Activated T-helper 1 cell treated with anti-CD3 and anti-CD28 coated beads, Interleukin-2, amount 50 U/mL, for 16 hours (primary cell): ENCODE data around the gene SPANXN2.
"Not testable (repeated sequence)": the region's sequence is repeated elsewhere in the genome, so short reads cannot be mapped to it uniquely, and the experiment has no call there.

Experiments
- DNase-seq, 2 donors: peaks; one replicate each; pipeline ENCODE4 v3.0.0-alpha.2; 2020; ENCODE audit warnings: low read depth in 1 of 2, low spot score in 1 of 2

SPANXN2 gene

DNA sequence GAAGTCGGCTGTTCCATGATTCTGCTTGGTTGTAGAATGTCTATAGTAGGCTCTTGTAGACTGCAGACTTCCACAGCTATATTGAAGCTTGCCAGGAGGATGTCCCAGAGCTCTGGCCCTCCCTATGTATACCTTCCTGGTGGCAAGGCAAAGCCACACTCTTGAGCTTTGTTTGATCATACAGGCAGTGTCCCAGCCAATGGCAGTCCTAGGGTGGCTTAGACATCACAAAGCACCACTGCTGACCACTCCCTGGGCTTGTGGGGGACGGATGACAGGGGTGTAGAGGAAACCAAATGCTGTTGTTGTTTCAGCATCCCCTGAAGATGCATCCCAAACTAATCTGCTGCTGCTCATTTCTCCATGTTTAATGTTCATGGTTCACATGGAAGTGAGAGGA is at the start of gene SPANXN2:
SPANXN2 (minus strand) TSS at position 101 of the 400 bp plus-strand sequence; CDS start at position 17, 84 bp downstream.
- not testable (repeated sequence) for DNase-seq

DNA sequence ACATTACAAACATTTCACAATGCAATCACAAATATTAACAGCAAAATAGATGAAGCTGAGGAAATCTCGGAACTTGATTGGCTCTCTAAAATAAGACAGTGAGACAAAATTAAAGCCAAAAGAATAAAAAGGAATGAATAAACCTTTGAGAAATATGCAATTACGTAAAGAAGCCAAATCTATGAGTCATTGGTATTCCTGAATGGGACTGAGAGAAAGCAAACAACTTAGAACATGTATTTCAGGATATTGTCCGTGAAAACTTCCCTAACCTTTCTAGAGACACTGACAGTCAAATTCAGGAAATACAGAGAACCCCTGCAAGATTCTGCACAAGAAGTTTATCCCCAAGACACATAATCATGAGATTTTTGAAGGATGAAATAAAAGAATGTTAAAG is 48.4 kb upstream of the SPANXN2 start:
- DNase-seq = no peak

DNA sequence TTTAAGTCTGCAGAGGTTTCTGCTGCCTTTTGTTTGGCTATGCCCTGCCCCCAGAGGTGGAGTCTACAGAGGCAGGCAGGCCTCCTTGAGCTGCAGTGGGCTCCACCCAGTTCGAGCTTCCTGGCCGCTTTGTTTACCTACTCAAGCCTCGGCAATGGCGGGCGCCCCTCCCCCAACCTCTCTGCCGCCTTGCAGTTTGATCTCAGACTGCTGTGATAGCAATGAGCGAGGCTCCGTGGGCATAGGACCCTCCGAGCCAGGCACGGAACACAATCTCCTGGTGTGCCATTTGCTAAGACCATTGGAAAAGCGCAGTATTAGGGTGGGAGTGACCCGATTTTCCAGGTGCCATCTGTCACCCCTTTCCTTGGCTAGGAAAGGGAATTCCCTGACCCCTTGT is 47.2 kb upstream of the SPANXN2 start:
- not testable (repeated sequence) for DNase-seq

- no peak for DNase-seq
Measured at GRCh38 chrX:143757887-143758286, 37.3 kb upstream of the SPANXN2 start.

- no peak for DNase-seq
Measured at GRCh38 chrX:143757375-143757774, 36.8 kb upstream of the SPANXN2 start.

DNA sequence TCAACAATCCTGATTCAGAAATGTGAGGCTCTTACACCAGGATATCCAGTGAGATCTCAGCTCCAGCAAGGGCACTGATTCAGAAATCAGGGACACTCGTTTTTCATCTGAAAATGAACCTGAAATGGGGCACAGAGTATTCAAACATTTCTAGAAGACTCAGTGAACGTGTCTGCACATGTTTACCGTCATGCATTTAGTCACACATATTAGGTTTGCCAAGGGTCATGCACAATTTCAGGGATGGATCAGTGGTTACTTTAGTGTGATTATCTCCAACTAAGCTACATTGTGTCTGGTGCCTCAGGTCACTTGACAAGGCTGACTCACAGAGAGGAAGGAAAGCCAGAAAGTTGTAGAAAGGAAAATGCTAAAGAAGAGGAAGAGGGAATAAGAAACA is 33.6 kb upstream of the SPANXN2 start:
- DNase-seq = no peak

- DNase-seq = no peak
Measured at GRCh38 chrX:143733866-143734265, 13.3 kb upstream of the SPANXN2 start.

DNA sequence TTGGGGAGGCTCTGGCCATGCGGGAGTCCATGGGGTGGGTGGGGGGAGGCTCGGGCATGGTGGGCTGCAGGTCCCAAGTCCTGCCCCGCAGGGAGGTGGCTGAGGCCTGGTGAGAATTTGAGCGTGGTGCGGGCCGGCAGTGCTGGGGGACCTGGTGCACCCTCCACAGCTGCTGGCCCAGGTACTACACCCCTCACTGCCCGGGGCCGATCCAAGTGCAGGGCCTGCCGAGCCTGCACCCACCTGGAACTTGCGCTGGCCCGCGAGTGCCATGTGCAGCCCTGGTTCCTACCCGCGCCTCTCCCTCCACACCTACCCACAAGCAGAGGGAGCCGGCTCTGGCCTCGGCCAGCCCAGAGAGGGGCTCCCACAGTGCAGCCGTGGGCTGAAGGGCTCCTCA is 5.7 kb upstream of the SPANXN2 start:
- DNase-seq = no peak

DNA sequence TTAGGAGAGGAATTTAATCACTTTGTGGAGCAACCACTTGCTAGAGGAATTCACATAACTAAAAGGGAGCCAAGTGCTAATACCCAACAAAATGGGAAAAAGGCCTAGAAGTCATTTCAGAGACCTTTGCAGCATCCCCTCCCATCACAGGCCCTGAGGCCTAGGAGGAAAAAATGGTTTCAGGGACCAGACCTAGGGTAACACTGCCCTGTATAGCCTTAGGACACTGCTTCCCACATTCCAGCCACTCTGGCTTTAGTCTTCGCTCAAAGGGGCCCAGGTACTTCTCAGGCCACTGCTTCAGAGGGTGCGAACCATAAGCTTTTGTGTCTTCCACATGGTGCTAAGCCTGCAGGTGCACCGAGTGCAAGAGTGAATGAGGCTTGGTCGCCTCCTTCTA is 19.1 kb downstream of the SPANXN2 start:
- DNase-seq = no peak

DNA sequence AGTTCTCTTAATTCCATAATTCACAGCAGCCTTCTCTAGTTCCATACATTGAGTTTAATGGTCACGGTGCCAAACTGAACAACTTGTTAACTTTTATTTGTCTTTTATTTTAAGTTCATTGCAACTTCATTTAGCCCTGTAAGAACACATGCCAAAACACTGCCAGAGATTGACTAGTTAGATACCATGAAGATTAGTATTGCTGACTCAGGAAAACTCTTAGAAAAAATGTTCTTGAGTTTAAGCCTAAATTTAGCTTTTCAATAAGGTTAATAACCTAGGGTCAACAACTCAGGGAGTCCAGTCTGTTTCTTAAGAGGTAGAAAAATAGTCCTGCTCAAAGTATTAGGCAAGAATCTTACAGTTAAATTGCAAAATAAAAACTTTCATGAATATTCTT is 25.7 kb downstream of the SPANXN2 start:
- DNase-seq = no peak

DNA sequence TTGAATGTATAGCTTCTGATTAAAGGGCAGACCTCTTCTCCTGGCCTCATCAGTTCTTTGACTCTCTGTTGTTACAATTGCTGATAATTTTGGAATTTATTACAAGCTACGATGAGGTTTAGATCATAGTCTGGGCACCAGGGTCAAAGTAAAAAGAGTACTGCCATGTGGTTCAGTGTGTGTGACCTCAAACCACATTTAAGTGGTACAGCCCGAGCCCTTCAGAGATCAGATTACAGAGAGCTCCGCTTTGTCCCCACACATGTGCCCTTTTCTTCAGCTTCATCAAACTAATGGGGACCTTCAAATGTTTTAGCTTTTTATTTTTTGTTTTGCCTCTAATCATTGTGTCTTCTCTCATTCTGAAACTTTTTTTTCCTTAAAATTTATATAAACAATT is 37.1 kb downstream of the SPANXN2 start:
- no peak for DNase-seq

GRCh38 chrX:143674926-143675325 is 45.6 kb downstream of the SPANXN2 start:
- DNase-seq = no peak

DNA sequence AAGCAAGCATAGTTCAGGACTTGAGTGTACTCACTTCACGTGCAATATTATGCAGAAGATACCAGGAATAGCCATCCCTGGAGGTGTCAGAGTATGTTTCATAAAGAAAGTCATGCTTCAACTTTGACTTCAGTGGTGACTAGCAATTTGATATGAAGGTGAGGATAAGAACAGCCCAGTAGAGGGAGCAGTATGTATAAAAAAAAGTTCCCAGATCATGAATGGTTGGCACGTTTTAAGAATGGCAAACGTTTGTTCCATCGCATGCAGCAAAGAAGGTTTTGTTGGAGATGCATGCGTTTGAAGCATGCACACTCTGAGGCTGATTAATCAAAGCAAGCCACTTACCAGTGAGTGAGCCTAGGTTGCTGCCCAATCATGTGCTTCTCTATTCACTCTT is 51.2 kb downstream of the SPANXN2 start:
- no peak for DNase-seq

GRCh38 chrX:143664302-143664701 is 56.2 kb downstream of the SPANXN2 start:
- DNase-seq = no peak

GRCh38 chrX:143663755-143664154 is 56.8 kb downstream of the SPANXN2 start:
- no peak for DNase-seq
